GM12875 (cell line): ENCODE measurements around the gene MATN4.

Experiments used
- H3K4me3 ChIP-seq: one replicate; pipeline ENCODE4 v1.5.1; 2011; ENCODE audit warnings: low read depth, low read length, control low read depth
- TF ChIP-seq, protein P1 (sequence below): IDR thresholded peaks from 2 replicates; pipeline ENCODE4 v1.5.1; 2011; ENCODE audit warnings: low read depth, mild to moderate bottlenecking, control low read depth, inconsistent platforms, low read length, moderate library complexity, borderline replicate concordance; ENCODE audit not compliant: insufficient read depth

Gene MATN4

GRCh38 chr20:45288860-45289259 lies 19.2 kb downstream of the MATN4 start:
- no peak overlapping the region for H3K4me3 ChIP-seq
- TF ChIP-seq, protein P1, sequence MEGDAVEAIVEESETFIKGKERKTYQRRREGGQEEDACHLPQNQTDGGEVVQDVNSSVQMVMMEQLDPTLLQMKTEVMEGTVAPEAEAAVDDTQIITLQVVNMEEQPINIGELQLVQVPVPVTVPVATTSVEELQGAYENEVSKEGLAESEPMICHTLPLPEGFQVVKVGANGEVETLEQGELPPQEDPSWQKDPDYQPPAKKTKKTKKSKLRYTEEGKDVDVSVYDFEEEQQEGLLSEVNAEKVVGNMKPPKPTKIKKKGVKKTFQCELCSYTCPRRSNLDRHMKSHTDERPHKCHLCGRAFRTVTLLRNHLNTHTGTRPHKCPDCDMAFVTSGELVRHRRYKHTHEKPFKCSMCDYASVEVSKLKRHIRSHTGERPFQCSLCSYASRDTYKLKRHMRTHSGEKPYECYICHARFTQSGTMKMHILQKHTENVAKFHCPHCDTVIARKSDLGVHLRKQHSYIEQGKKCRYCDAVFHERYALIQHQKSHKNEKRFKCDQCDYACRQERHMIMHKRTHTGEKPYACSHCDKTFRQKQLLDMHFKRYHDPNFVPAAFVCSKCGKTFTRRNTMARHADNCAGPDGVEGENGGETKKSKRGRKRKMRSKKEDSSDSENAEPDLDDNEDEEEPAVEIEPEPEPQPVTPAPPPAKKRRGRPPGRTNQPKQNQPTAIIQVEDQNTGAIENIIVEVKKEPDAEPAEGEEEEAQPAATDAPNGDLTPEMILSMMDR: no peak

GRCh38 chr20:45288376-45288775 lies 19.7 kb downstream of the MATN4 start:
- TF ChIP-seq, protein P1: no peak
- H3K4me3 ChIP-seq: no peak overlapping the region

GRCh38 chr20:45283551-45284057 lies 24.5 kb downstream of the MATN4 start:
- TF ChIP-seq, protein P1: no peak
- H3K4me3 ChIP-seq: no peak overlapping the region

DNA sequence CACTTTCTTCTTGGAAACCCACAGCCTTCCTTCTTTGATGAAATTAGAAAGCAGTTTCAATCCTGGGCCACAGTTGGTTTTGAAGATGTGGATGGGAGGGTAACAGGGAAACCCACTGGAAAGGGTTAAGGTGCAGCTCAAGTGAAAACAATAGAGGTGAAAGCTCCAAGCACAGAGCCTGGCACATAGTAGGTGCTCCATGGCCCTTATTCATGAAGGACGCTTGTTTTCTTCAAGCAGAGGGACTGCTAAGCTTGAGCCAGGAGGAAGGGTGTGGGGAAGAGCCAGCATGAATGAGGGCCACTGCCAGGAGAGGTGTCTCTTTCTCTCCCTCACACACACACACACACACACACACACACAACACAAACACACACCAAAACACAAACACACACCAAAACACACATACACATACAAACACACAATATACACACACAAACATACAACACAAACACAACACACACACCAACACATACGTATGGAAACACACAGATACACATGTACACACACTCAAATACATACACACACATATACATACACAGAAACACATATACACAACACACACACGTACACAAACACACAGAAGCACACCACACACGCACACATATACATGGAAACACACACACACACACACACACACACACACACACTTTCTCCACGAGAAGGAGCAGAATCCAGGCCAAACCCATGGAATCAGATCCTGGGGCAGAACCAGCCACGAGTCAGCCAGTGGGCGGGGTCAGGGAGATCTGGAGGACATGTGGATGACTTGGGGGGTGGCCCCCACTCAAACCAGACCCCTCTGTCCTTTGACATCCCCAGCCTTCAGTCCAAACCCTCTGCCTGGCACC lies 25.2 kb downstream of the MATN4 start:
- TF ChIP-seq, protein P1: no peak
- H3K4me3 ChIP-seq: no peak overlapping the region

GRCh38 chr20:45279992-45280391 lies 28.1 kb downstream of the MATN4 start:
- TF ChIP-seq, protein P1: no peak
- no peak overlapping the region for H3K4me3 ChIP-seq

GRCh38 chr20:45275338-45275737 lies 32.8 kb downstream of the MATN4 start:
- TF ChIP-seq, protein P1: no peak
- no peak overlapping the region for H3K4me3 ChIP-seq

DNA sequence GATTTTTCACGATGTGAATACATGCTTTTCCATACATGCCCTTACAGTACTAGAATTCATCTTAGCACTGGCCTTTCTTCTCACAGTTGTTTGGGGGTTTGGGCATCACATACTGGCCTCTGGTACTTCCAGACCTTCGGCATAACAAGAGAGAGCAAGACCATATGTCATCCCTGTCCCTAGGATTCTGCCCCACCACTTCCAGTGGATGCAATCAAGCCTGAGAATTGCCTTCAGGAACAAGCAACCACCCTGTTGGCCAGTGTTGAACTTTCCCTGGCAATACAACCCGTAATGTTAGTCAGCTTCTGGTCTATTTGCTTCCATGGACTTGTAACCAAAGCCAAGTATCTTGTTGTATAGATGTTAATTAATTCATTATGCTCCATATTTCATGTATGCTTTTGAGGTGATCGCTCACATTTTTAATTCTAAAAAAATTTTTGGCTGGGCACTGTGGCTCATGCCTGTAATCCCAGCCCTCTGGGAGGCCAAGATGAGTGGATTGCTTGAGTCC lies 38.3 kb downstream of the MATN4 start:
- TF ChIP-seq, protein P1: no peak
- no peak overlapping the region for H3K4me3 ChIP-seq
